ENCODE data around the gene CYP24A1.

CYP24A1 gene

DNA sequence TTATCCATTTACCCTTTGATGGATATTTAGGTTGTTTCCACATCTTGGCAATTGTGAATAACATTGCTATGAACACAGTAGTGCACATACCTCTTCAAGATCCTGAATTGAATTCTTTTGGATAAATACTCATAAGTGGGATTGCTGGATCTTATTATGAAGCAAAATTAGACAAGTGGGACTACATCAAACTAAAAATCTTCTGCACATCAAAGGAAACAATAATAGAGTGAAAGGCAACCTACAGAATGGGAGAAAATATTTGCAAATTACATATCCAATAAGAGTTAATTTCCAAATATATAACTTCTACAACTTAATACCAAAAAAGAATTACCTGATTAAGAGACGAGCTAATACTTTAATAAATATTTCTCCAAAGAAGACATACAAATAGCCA is 65.0 kb downstream of the CYP24A1 start:
- H3K79me2 ChIP-seq (ENCODE audit: control insufficient read depth, insufficient read depth, low read length, unreplicated experiment) = no peaks in the 10 kb centered on the region
- no peak overlapping the region for H3K4me3 ChIP-seq (ENCODE audit: low read depth, low read length)
- H3K4me1 ChIP-seq (ENCODE audit: control insufficient read depth, insufficient read depth, low read length, unreplicated experiment) = no peaks in the 10 kb centered on the region
- H2AFZ ChIP-seq (ENCODE audit: low read length, unreplicated experiment) = no peak overlapping the region
- H3K36me3 ChIP-seq (ENCODE audit: insufficient read depth, low read length) = no peaks in the 10 kb centered on the region
- H3K27ac ChIP-seq (ENCODE audit: low read depth, low read length) = no peak overlapping the region
- H3K27me3 ChIP-seq (ENCODE audit: insufficient read depth, low read length) = no peaks in the 10 kb centered on the region

DNA sequence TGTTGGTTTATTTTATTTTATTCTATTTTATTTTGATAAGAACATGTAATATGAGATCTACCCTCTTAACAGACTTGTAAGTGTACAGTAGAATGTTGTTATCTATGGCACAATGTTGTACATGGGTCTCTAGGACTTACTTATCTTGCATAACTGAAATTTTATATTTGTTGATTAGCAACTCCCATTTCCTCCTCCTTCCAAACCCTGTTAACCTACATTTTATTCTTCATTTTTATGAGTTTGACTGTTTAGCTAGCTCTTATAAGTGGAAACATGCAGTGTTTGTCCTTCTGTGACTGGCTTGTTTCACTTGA is 65.5 kb downstream of the CYP24A1 start:
- Histone ChIP-seq H3K36me3 (ENCODE audit: insufficient read depth, low read length) (no peaks in the 10 kb centered on the region), H3K79me2 (ENCODE audit: control insufficient read depth, insufficient read depth, low read length, unreplicated experiment) (no peaks in the 10 kb centered on the region), H3K4me1 (ENCODE audit: control insufficient read depth, insufficient read depth, low read length, unreplicated experiment) (no peaks in the 10 kb centered on the region), H3K27ac (ENCODE audit: low read depth, low read length) (no peak overlapping the region), H3K27me3 (ENCODE audit: insufficient read depth, low read length) (no peaks in the 10 kb centered on the region), H2AFZ (ENCODE audit: low read length, unreplicated experiment) (no peak overlapping the region), H3K4me3 (ENCODE audit: low read depth, low read length) (no peak overlapping the region)

GRCh38 chr20:54107600-54108325 is 66.0 kb downstream of the CYP24A1 start:
- Histone ChIP-seq H3K27ac (ENCODE audit: low read depth, low read length) (no peak overlapping the region), H3K79me2 (ENCODE audit: control insufficient read depth, insufficient read depth, low read length, unreplicated experiment) (no peaks in the 10 kb centered on the region), H3K36me3 (ENCODE audit: insufficient read depth, low read length) (no peaks in the 10 kb centered on the region), H3K4me1 (ENCODE audit: control insufficient read depth, insufficient read depth, low read length, unreplicated experiment) (no peaks in the 10 kb centered on the region), H3K4me3 (ENCODE audit: low read depth, low read length) (no peak overlapping the region), H2AFZ (ENCODE audit: low read length, unreplicated experiment) (no peak overlapping the region), H3K27me3 (ENCODE audit: insufficient read depth, low read length) (no peaks in the 10 kb centered on the region)

DNA sequence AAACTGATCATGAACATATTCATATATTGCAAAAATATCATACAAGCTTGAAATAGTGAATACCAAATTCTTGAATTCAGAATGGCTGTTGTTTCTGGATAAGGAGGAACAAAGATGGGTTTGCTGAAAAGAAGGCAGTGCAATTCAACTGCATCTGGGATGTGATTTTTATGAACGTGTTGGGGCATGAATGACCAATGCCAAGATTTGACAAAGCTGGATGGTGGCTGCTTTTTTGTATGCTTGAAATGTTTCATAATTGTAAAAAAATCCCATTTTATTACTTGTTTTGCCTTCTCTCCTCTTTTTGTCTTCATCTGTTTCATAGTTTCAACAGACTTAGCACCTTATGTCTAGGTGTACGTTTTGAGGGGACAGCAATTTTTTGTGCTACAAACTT is 66.6 kb downstream of the CYP24A1 start:
- Histone ChIP-seq H2AFZ (ENCODE audit: low read length, unreplicated experiment) (no peak overlapping the region), H3K4me3 (ENCODE audit: low read depth, low read length) (no peak overlapping the region), H3K27ac (ENCODE audit: low read depth, low read length) (no peak overlapping the region), H3K27me3 (ENCODE audit: insufficient read depth, low read length) (no peaks in the 10 kb centered on the region), H3K4me1 (ENCODE audit: control insufficient read depth, insufficient read depth, low read length, unreplicated experiment) (no peaks in the 10 kb centered on the region), H3K79me2 (ENCODE audit: control insufficient read depth, insufficient read depth, low read length, unreplicated experiment) (no peaks in the 10 kb centered on the region), H3K36me3 (ENCODE audit: insufficient read depth, low read length) (no peaks in the 10 kb centered on the region)

DNA sequence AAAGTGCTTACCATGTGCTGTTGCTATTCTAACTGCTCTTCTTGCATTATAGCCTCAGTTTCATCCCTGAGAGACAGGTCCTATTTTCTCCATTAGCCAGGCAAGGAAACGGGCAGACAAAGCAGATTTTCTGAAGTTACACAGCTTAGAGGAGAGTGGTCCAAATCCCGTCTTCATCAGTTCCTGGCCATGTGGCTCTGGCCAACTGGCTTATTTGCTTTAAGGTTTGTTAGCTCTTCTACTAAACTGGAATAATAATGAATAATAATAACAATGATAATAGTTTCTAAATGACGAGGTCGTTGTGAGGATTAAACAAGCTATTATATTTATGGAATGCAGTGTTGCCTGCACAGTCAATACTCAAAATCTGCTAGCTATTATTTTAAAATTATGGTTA is 67.6 kb downstream of the CYP24A1 start:
- Histone ChIP-seq H3K27me3 (ENCODE audit: insufficient read depth, low read length) (no peaks in the 10 kb centered on the region), H3K4me1 (ENCODE audit: control insufficient read depth, insufficient read depth, low read length, unreplicated experiment) (no peaks in the 10 kb centered on the region), H3K4me3 (ENCODE audit: low read depth, low read length) (no peak overlapping the region), H3K27ac (ENCODE audit: low read depth, low read length) (no peak overlapping the region), H2AFZ (ENCODE audit: low read length, unreplicated experiment) (no peak overlapping the region), H3K36me3 (ENCODE audit: insufficient read depth, low read length) (no peaks in the 10 kb centered on the region), H3K79me2 (ENCODE audit: control insufficient read depth, insufficient read depth, low read length, unreplicated experiment) (no peaks in the 10 kb centered on the region)

DNA sequence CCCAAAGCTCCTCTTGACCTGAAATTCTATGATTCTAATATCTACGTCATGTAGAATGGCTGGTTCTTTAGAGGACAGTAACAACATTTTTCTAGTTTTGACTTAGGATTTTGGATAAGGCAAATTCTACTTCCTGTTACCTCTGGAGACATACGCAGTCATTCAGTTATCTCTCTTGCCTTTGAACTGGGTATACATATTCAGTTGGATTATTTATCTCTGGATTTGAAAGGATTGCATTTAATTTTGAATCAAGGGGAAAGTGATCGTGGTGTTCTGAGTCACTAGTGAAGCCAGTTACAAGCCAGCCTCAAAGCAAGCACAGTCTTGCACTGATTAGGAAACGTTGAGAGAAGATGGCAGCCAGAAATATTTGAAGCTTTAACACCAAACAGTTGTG is 68.1 kb downstream of the CYP24A1 start:
- no peak overlapping the region for H3K27ac ChIP-seq (ENCODE audit: low read depth, low read length)
- no peak overlapping the region for H3K4me3 ChIP-seq (ENCODE audit: low read depth, low read length)
- no peaks in the 10 kb centered on the region for H3K27me3 ChIP-seq (ENCODE audit: insufficient read depth, low read length)
- no peaks in the 10 kb centered on the region for H3K4me1 ChIP-seq (ENCODE audit: control insufficient read depth, insufficient read depth, low read length, unreplicated experiment)
- H2AFZ ChIP-seq (ENCODE audit: low read length, unreplicated experiment) = no peak overlapping the region
- no peaks in the 10 kb centered on the region for H3K79me2 ChIP-seq (ENCODE audit: control insufficient read depth, insufficient read depth, low read length, unreplicated experiment)
- H3K36me3 ChIP-seq (ENCODE audit: insufficient read depth, low read length) = no peaks in the 10 kb centered on the region

GRCh38 chr20:54104781-54105180 is 69.0 kb downstream of the CYP24A1 start:
- Histone ChIP-seq H3K27me3 (ENCODE audit: insufficient read depth, low read length) (no peaks in the 10 kb centered on the region), H3K4me3 (ENCODE audit: low read depth, low read length) (no peak overlapping the region), H3K36me3 (ENCODE audit: insufficient read depth, low read length) (no peaks in the 10 kb centered on the region), H3K79me2 (ENCODE audit: control insufficient read depth, insufficient read depth, low read length, unreplicated experiment) (no peaks in the 10 kb centered on the region), H3K27ac (ENCODE audit: low read depth, low read length) (no peak overlapping the region), H3K4me1 (ENCODE audit: control insufficient read depth, insufficient read depth, low read length, unreplicated experiment) (no peaks in the 10 kb centered on the region), H2AFZ (ENCODE audit: low read length, unreplicated experiment) (no peak overlapping the region)

GRCh38 chr20:54103762-54104600 is 69.8 kb downstream of the CYP24A1 start:
- peak overlapping the region; percentile 32 for H2AFZ ChIP-seq (ENCODE audit: low read length, unreplicated experiment)

More at GRCh38 chr20:54103762-54104600, 69.8 kb downstream of the CYP24A1 start:
- no peaks in the 10 kb centered on the region for H3K79me2 ChIP-seq (ENCODE audit: control insufficient read depth, insufficient read depth, low read length, unreplicated experiment)
- H3K27me3 ChIP-seq (ENCODE audit: insufficient read depth, low read length) = no peaks in the 10 kb centered on the region
- H3K36me3 ChIP-seq (ENCODE audit: insufficient read depth, low read length) = no peaks in the 10 kb centered on the region
- H3K4me1 ChIP-seq (ENCODE audit: control insufficient read depth, insufficient read depth, low read length, unreplicated experiment) = no peaks in the 10 kb centered on the region
- H3K27ac ChIP-seq (ENCODE audit: low read depth, low read length) = no peak overlapping the region
- no peak overlapping the region for H3K4me3 ChIP-seq (ENCODE audit: low read depth, low read length)
